ENCODE results near the gene POU2AF3.

The POU2AF3 gene

GRCh38 chr11:111353776-111354600, 55.6 kb downstream of the POU2AF3 start:
- DNase-seq = no peak

GRCh38 chr11:111354601-111354891, 56.2 kb downstream of the POU2AF3 start:
- no peak for DNase-seq

GRCh38 chr11:111355101-111355500, 56.8 kb downstream of the POU2AF3 start:
- DNase-seq = no peak

- DNase-seq = no peak
Measured at GRCh38 chr11:111355956-111356659, 57.8 kb downstream of the POU2AF3 start.

GRCh38 chr11:111356660-111357048, 58.3 kb downstream of the POU2AF3 start:
- DNase-seq = no peak

- DNase-seq = no peak
Measured at GRCh38 chr11:111357150-111358037, 59.0 kb downstream of the POU2AF3 start.
